GM12878 (cell line): ENCODE results near the gene AKAP12. TPM values are rescaled to one million over a fixed set of nuclear protein-coding genes. Genes with fewer than 3 reads are reported as not detected.

Experiments used
- ATAC-seq: fragments of 200-7000 bp; cut with Tn5 transposase; 3 replicates; pipeline ENCODE4 v1.9.1; 2020; ENCODE audit warnings: mild to moderate bottlenecking, moderate library complexity
- BruUV-seq: library from RNA; stranded (reverse); fragments of 400-500 nt; replicated peaks from 2 replicates; lab custom pipeline; 2021; lab: Mats Ljungman, UMichigan
- CTCF ChIA-PET: fragments of 300-600 bp; sonication (Branson Sonifier 250); formaldehyde crosslinking; extraction: SDS; loops from one replicate; lab custom pipeline; 2021; ENCODE audit warnings: inconsistent platforms; lab: Yijun Ruan, JAX
- POLR2A ChIA-PET: fragments of 350-600 bp; formaldehyde crosslinking; extraction: SDS; loops from one replicate; lab custom pipeline; 2021; ENCODE audit warnings: inconsistent platforms; lab: Charles Lee
- RAD21 ChIA-PET: fragments of 300-600 bp; sonication (Branson Sonifier 250); formaldehyde crosslinking; loops from one replicate; lab custom pipeline; 2023; ENCODE audit warnings: antibody characterized with exemption; ENCODE audit not compliant: unreplicated experiment; lab: Charles Lee
- SMC1A ChIA-PET: fragments of 300-600 bp; sonication (Branson Sonifier 250); formaldehyde crosslinking; loops from one replicate; lab custom pipeline; 2023; ENCODE audit not compliant: unreplicated experiment, uncharacterized antibody; lab: Charles Lee
- DNase-seq: peaks from one replicate; pipeline ENCODE4 v3.0.0-alpha.2; 2011; ENCODE audit warnings: low read depth, low spot score
- FAIRE-seq: peaks from 3 replicates; lab custom pipeline; 2011; peaks lifted over from hg19 to GRCh38; lab: Jason Lieb, UNC
- H2AFZ ChIP-seq: 2 replicates; pipeline ENCODE4 v1.6.0; 2011; ENCODE audit warnings: low read depth, low read length, control low read depth; ENCODE audit not compliant: control insufficient read depth
- H3K27ac ChIP-seq: 2 replicates; pipeline ENCODE4 v1.5.1; 2011; ENCODE audit warnings: control low read depth; ENCODE audit not compliant: control insufficient read depth, insufficient read depth
- H3K27me3 ChIP-seq, 2 experiments: replicated peaks in 1 of 2; 2 replicates each; pipeline versions ENCODE4 v1.6.0 to v1.6.1; 2011; ENCODE audit warnings: low read length in 1 of 2; ENCODE audit not compliant: control insufficient read depth in 2 of 2, insufficient read depth in 2 of 2
- H3K36me3 ChIP-seq, 2 experiments: 2 replicates each; pipeline ENCODE4 v1.5.1; 2011; ENCODE audit warnings: low read length in 1 of 2; ENCODE audit not compliant: control insufficient read depth in 2 of 2, insufficient read depth in 2 of 2
- H3K4me1 ChIP-seq: 2 replicates; pipeline ENCODE4 v1.6.1; 2011; ENCODE audit warnings: mild to moderate bottlenecking, low read length, moderate library complexity, mixed read lengths; ENCODE audit not compliant: control insufficient read depth, insufficient read depth
- H3K4me2 ChIP-seq: 2 replicates; pipeline ENCODE4 v1.6.0; 2011; ENCODE audit warnings: control low read depth; ENCODE audit not compliant: control insufficient read depth, insufficient read depth
- H3K4me3 ChIP-seq: fragments of 200-600 bp; sonication (generic); 2 replicates; pipeline ENCODE4 v1.5.1; 2016
- H3K79me2 ChIP-seq: 2 replicates; pipeline ENCODE4 v1.6.0; 2011; ENCODE audit warnings: low read length; ENCODE audit not compliant: control insufficient read depth, insufficient read depth
- H3K9ac ChIP-seq: 2 replicates; pipeline ENCODE4 v1.8.0; 2011; ENCODE audit warnings: low read length, control low read depth, mixed read lengths; ENCODE audit not compliant: control insufficient read depth, insufficient read depth
- H3K9me3 ChIP-seq: replicated peaks from 3 replicates; pipeline ENCODE4 v1.5.1; 2011; ENCODE audit warnings: mild to moderate bottlenecking, low read length; ENCODE audit not compliant: control insufficient read depth, insufficient read depth
- H4K20me1 ChIP-seq: 2 replicates; pipeline ENCODE4 v1.6.0; 2011; ENCODE audit not compliant: control insufficient read depth, insufficient read depth
- EP300 ChIP-seq, 2 experiments: fragments of 150-350 bp in 1 of 2; IDR thresholded peaks; 2 replicates each; pipeline ENCODE4 v1.6.1; 2011 to 2012; ENCODE audit warnings: low read depth in 2 of 2, low read length in 2 of 2, borderline replicate concordance in 1 of 2, improper control_type of control experiment in 1 of 2, inconsistent platforms in 1 of 2; ENCODE audit not compliant: control insufficient read depth in 1 of 2
- HSF1 ChIP-seq: fragments of 150-350 bp; IDR thresholded peaks from 2 replicates; pipeline ENCODE4 v1.6.1; 2014; ENCODE audit warnings: mild to moderate bottlenecking, low read depth, low read length
- MAX ChIP-seq: IDR thresholded peaks from 2 replicates; pipeline ENCODE4 v1.6.1; 2012; ENCODE audit warnings: low read depth, low read length, improper control_type of control experiment
- MXI1 ChIP-seq: fragments of 150-350 bp; IDR thresholded peaks from 2 replicates; pipeline ENCODE4 v1.6.1; 2011; ENCODE audit warnings: low read depth, mild to moderate bottlenecking, inconsistent platforms, low read length, improper control_type of control experiment
- RCOR1 ChIP-seq: conservative IDR thresholded peaks from 2 replicates; pipeline ENCODE4 v1.6.1; 2012; ENCODE audit warnings: low read depth, low read length, improper control_type of control experiment
- SIN3A ChIP-seq: IDR thresholded peaks from 2 replicates; pipeline ENCODE4 v1.6.1; 2012; ENCODE audit warnings: low read depth, low read length, improper control_type of control experiment
- STAT3 ChIP-seq: IDR thresholded peaks from 2 replicates; pipeline ENCODE4 v1.6.1; 2011; ENCODE audit warnings: low read depth, low read length, improper control_type of control experiment
- ZNF24 ChIP-seq: fragments of 450-650 bp; IDR thresholded peaks from 2 replicates; pipeline ENCODE4 v1.6.1; 2017; ENCODE audit warnings: antibody characterized with exemption, mild to moderate bottlenecking
- ZSCAN29 ChIP-seq: fragments of 450-650 bp; IDR thresholded peaks from 2 replicates; pipeline ENCODE4 v1.6.1; 2017; ENCODE audit warnings: mild to moderate bottlenecking, moderate library complexity
- WGBS: methylation state at CpG from one replicate; pipeline ENCODE4 v1.1.6; 2016; ENCODE audit warnings: low lambda C conversion rate; ENCODE audit not compliant: insufficient replicate concordance, insufficient coverage; ENCODE audit errors: missing lambda C conversion rate; 5-methylcytosine and 5-hydroxymethylcytosine counted together
- in situ Hi-C: fragments of 300-500 bp; cut with MboI; formaldehyde crosslinking; loops from 9 replicates; pipeline ENCODE4 v1.14.3; 2018; ENCODE audit warnings: mixed read lengths
- intact Hi-C: fragments of 100-400 bp; cut with micrococcal nuclease; formaldehyde crosslinking; loops from one replicate; pipeline ENCODE4 v1.14.2; 2022; ENCODE audit not compliant: unreplicated experiment
- polyA plus RNA-seq, 11 experiments: library from polyadenylated mRNA; depleted of rRNA in 4 of 11; unstranded in 6 of 11; stranded (reverse) in 5 of 11; fragments of >200 nt; fragmentation: Nextera tagmentation in 4 of 11; fragmentation: Illumina TruSeq in 1 of 11; extraction: Ambion mirVana in 4 of 11; extraction: Trizol in 1 of 11; gene quantifications; 1 replicate in 1 of 11; 2 replicates in 10 of 11; pipeline versions ENCODE4 v1.2.1 to v1.2.3, GENCODE V29; 2011 to 2016; ENCODE audit warnings: inconsistent platforms in 2 of 11, missing spikeins in 2 of 11, low read depth in 1 of 11
- total RNA-seq, 4 experiments: library from RNA; depleted of rRNA in 3 of 4; stranded (reverse); fragments of >200 nt in 3 of 4; fragmentation: Illumina TruSeq in 1 of 4; extraction: Trizol in 1 of 4; gene quantifications; 2 replicates each; pipeline versions ENCODE4 v1.2.1 to v1.2.3, GENCODE V29; 2013 to 2021
- TF ChIP-seq, protein P1 (sequence below): IDR thresholded peaks from 2 replicates; pipeline ENCODE4 v1.6.1; 2011; ENCODE audit warnings: borderline replicate concordance, low read depth, mild to moderate bottlenecking, moderate library complexity, low read length; ENCODE audit not compliant: insufficient read depth, poor library complexity, severe bottlenecking
- TF ChIP-seq, protein P2 (sequence below): IDR thresholded peaks from 2 replicates; pipeline ENCODE4 v1.6.1; 2011; ENCODE audit warnings: low read depth, low read length, improper control_type of control experiment, borderline replicate concordance
- TF ChIP-seq, protein P3 (sequence below): fragments of 450-650 bp; IDR thresholded peaks from 2 replicates; pipeline ENCODE4 v1.6.1; 2017; ENCODE audit warnings: mild to moderate bottlenecking, moderate library complexity

Gene AKAP12
- total and polyA plus RNA-seq, 10 of the 15 experiments (the other 5 are each of a cell fraction or from before 2014, with no cell fraction given): under 0.01 to 0.72 (median 0.06) TPM; not detected in 4

DNA sequence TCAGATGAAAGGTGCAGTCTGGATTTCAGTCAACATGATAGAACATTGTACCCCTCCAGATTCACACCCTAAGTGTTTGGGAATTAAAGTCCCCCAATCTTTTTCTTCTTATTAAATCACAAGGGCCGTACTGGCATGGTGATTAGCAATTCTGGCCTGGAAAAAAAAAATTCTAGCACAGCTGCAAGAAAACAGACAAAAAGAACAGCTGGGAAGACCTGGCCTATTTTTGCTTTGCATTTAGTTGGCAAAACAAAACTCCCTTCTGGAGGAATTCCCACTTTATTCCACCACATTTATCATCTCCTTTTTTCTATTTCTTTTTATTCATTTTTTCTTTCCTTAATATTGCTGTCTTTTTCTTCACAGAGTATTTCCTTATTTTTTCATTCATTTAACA lies 39.8 kb upstream of the AKAP12 start:
- H3K4me2 ChIP-seq: no peak overlapping the region
- in situ Hi-C loops: no loop called here
- BruUV-seq: no TSS peak
- TF ChIP-seq RCOR1: no peak
- no peak for TF ChIP-seq HSF1
- TF ChIP-seq EP300 (IDR thresholded peaks at IDR 0.05; ENCODE audit: borderline replicate concordance in 1 of 2, control insufficient read depth in 1 of 2, low read depth in 2 of 2, low read length in 2 of 2): no peak
- TF ChIP-seq MAX: no peak
- no peak for TF ChIP-seq MXI1
- TF ChIP-seq SIN3A: no peak
- TF ChIP-seq ZNF24: no peak
- TF ChIP-seq, protein P1, sequence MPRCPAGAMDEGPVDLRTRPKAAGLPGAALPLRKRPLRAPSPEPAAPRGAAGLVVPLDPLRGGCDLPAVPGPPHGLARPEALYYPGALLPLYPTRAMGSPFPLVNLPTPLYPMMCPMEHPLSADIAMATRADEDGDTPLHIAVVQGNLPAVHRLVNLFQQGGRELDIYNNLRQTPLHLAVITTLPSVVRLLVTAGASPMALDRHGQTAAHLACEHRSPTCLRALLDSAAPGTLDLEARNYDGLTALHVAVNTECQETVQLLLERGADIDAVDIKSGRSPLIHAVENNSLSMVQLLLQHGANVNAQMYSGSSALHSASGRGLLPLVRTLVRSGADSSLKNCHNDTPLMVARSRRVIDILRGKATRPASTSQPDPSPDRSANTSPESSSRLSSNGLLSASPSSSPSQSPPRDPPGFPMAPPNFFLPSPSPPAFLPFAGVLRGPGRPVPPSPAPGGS: no peak
- no peak for TF ChIP-seq STAT3
- TF ChIP-seq ZSCAN29: no peak
- TF ChIP-seq, protein P2, sequence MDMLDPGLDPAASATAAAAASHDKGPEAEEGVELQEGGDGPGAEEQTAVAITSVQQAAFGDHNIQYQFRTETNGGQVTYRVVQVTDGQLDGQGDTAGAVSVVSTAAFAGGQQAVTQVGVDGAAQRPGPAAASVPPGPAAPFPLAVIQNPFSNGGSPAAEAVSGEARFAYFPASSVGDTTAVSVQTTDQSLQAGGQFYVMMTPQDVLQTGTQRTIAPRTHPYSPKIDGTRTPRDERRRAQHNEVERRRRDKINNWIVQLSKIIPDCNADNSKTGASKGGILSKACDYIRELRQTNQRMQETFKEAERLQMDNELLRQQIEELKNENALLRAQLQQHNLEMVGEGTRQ: no peak
- TF ChIP-seq, protein P3, sequence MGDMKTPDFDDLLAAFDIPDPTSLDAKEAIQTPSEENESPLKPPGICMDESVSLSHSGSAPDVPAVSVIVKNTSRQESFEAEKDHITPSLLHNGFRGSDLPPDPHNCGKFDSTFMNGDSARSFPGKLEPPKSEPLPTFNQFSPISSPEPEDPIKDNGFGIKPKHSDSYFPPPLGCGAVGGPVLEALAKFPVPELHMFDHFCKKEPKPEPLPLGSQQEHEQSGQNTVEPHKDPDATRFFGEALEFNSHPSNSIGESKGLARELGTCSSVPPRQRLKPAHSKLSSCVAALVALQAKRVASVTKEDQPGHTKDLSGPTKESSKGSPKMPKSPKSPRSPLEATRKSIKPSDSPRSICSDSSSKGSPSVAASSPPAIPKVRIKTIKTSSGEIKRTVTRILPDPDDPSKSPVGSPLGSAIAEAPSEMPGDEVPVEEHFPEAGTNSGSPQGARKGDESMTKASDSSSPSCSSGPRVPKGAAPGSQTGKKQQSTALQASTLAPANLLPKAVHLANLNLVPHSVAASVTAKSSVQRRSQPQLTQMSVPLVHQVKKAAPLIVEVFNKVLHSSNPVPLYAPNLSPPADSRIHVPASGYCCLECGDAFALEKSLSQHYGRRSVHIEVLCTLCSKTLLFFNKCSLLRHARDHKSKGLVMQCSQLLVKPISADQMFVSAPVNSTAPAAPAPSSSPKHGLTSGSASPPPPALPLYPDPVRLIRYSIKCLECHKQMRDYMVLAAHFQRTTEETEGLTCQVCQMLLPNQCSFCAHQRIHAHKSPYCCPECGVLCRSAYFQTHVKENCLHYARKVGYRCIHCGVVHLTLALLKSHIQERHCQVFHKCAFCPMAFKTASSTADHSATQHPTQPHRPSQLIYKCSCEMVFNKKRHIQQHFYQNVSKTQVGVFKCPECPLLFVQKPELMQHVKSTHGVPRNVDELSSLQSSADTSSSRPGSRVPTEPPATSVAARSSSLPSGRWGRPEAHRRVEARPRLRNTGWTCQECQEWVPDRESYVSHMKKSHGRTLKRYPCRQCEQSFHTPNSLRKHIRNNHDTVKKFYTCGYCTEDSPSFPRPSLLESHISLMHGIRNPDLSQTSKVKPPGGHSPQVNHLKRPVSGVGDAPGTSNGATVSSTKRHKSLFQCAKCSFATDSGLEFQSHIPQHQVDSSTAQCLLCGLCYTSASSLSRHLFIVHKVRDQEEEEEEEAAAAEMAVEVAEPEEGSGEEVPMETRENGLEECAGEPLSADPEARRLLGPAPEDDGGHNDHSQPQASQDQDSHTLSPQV: no peak
- TF ChIP-seq, all 136 proteins: peak for 0
- SMC1A ChIA-PET: interaction anchor here (0.6 kb wide), 1 partner anchor 169 kb away, joined by 3 read pairs; no protein-coding TSS in a partner anchor
- H3K4me1 ChIP-seq: no peaks in the 10 kb centered on the region
- WGBS: 0% methylated on average over 1 of the region's 1 CpG
- FAIRE-seq: no peak
- no peak overlapping the region for H3K4me3 ChIP-seq
- DNase-seq: no peak
- H4K20me1 ChIP-seq: no peaks in the 10 kb centered on the region
- no peaks in the 10 kb centered on the region for H3K79me2 ChIP-seq
- H3K27me3 ChIP-seq: no peaks in the 10 kb centered on the region
- H3K27ac ChIP-seq: no peak overlapping the region
- H3K9me3 ChIP-seq: no peaks in the 10 kb centered on the region
- intact Hi-C loops: no loop called here
- RAD21 ChIA-PET: no interaction called here
- H3K36me3 ChIP-seq: no peaks in the 10 kb centered on the region
- H3K9ac ChIP-seq: no peak overlapping the region
- H2AFZ ChIP-seq: no peak overlapping the region
- POLR2A ChIA-PET: no interaction called here
- no peak for ATAC-seq
- CTCF ChIA-PET: no interaction called here
